ENCODE results near the gene PRKN. TPM values are rescaled to one million over a fixed set of nuclear protein-coding genes. Genes with fewer than 3 reads are reported as not detected.

Gene PRKN
- total RNA-seq, 1 experiment from 2014 or later, result 2.0 TPM

DNA sequence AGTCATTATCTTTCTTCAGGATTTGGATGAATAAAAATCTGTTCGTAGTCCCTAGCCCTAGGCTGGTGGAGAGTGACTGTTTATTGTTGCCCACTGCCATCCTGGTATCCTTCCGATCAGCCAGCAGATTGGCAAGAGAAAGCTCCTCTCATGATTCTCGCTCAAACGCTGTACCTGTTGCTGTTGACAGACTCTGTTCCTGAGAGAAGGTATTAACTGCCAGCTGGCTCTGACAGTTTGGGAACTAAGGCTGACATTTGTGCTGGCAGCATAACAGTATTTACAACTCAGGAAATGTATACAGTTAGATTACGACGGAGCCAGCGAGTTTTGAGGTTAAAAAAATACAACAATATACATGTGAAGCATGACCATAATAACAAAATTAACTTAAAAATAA lies 674.5 kb downstream of the PRKN start:
- Mint-ChIP-seq H3K27me3 (ENCODE audit: low read depth) (no peaks in the 10 kb centered on the region), H3K4me3 (no peak overlapping the region), H3K27ac (no peak overlapping the region), H3K4me1 (peaks cover 13 to 14% of the 10 kb centered on the region in 2 experiments), H3K36me3 (ENCODE audit: insufficient read depth in 1 of 3, low read depth in 3 of 3) (no peaks in the 10 kb centered on the region), H3K9me3 (peaks cover 0 to 2% of the 10 kb centered on the region in 2 experiments; a peak in 1 of 5 replicates)
- H3K23me2 ChIP-seq (ENCODE audit: insufficient read length, low read depth, low read length, poor library complexity, severe bottlenecking), result no peaks in the 10 kb centered on the region
- no peak overlapping the region for H2BK12ac ChIP-seq (ENCODE audit: insufficient read length, low read depth, low read length)
- H4K91ac ChIP-seq (ENCODE audit: insufficient read length, low read depth, low read length), result no peak overlapping the region
- H3K18ac ChIP-seq (ENCODE audit: insufficient read length, low read depth, low read length), result no peak overlapping the region
- no peaks in the 10 kb centered on the region for H3K9me3 ChIP-seq (ENCODE audit: control insufficient read depth, low read depth, low read length)
- WGBS (ENCODE audit: extremely low coverage, insufficient read length, low lambda C conversion rate), result no CpG with 5 or more reads among the region's 7 CpGs
- TF ChIP-seq, protein P1, sequence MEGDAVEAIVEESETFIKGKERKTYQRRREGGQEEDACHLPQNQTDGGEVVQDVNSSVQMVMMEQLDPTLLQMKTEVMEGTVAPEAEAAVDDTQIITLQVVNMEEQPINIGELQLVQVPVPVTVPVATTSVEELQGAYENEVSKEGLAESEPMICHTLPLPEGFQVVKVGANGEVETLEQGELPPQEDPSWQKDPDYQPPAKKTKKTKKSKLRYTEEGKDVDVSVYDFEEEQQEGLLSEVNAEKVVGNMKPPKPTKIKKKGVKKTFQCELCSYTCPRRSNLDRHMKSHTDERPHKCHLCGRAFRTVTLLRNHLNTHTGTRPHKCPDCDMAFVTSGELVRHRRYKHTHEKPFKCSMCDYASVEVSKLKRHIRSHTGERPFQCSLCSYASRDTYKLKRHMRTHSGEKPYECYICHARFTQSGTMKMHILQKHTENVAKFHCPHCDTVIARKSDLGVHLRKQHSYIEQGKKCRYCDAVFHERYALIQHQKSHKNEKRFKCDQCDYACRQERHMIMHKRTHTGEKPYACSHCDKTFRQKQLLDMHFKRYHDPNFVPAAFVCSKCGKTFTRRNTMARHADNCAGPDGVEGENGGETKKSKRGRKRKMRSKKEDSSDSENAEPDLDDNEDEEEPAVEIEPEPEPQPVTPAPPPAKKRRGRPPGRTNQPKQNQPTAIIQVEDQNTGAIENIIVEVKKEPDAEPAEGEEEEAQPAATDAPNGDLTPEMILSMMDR (conservative IDR thresholded peaks at IDR 0.05), result no peak
- no peak overlapping the region for H3K4ac ChIP-seq (ENCODE audit: low read depth, low read length)
- no peak overlapping the region for H3K56ac ChIP-seq (ENCODE audit: insufficient read length, low read depth, low read length)
- no peaks in the 10 kb centered on the region for H3K4me1 ChIP-seq (ENCODE audit: insufficient read depth, low read length)
- no peaks in the 10 kb centered on the region for H3K27me3 ChIP-seq (ENCODE audit: insufficient read depth, low read length)
- H2BK15ac ChIP-seq (ENCODE audit: low read depth, low read length), result no peak overlapping the region
- H2BK5ac ChIP-seq (ENCODE audit: insufficient read length, low read length), result no peak overlapping the region
- no peak overlapping the region for H3T11ph ChIP-seq (ENCODE audit: low read length)
- H3K4me2 ChIP-seq (ENCODE audit: insufficient read depth, insufficient read length, low read length), result no peak overlapping the region
- H2BK20ac ChIP-seq (ENCODE audit: low read depth, low read length, poor library complexity, severe bottlenecking), result no peak overlapping the region
- H4K8ac ChIP-seq (replicated peaks; ENCODE audit: insufficient read length, low read depth, low read length), result no peak overlapping the region
- no peak overlapping the region for H3K23ac ChIP-seq (ENCODE audit: insufficient read length, low read depth, low read length)
- no peaks in the 10 kb centered on the region for H3K79me1 ChIP-seq (ENCODE audit: insufficient read depth, low read depth, low read length, poor library complexity, severe bottlenecking)
- no peak overlapping the region for H2AFZ ChIP-seq (ENCODE audit: low read length)
- no peak overlapping the region for H3K27ac ChIP-seq (ENCODE audit: insufficient read length, low read depth, low read length)
- H3K9ac ChIP-seq (ENCODE audit: extremely low read depth, insufficient read length, low read length), result no peak overlapping the region
- no peak overlapping the region for H2AK5ac ChIP-seq (ENCODE audit: insufficient read length, low read length)
- H2BK120ac ChIP-seq (ENCODE audit: low read depth, low read length, poor library complexity, severe bottlenecking), result no peak overlapping the region
- no peaks in the 10 kb centered on the region for H3K79me2 ChIP-seq (ENCODE audit: insufficient read depth, low read length)
- no peak overlapping the region for H3K14ac ChIP-seq (ENCODE audit: insufficient read depth, low read length)
- H4K5ac ChIP-seq (ENCODE audit: insufficient read length, low read depth, low read length), result no peak overlapping the region
- no peaks in the 10 kb centered on the region for H4K20me1 ChIP-seq (ENCODE audit: control insufficient read depth, insufficient read depth, insufficient read length)
- DNase-seq, result no peak
